ENCODE data around the gene PFKFB3.
"Not testable (repeated sequence)": the region's sequence is repeated elsewhere in the genome, so short reads cannot be mapped to it uniquely, and the experiment has no call there.

Gene PFKFB3

DNA sequence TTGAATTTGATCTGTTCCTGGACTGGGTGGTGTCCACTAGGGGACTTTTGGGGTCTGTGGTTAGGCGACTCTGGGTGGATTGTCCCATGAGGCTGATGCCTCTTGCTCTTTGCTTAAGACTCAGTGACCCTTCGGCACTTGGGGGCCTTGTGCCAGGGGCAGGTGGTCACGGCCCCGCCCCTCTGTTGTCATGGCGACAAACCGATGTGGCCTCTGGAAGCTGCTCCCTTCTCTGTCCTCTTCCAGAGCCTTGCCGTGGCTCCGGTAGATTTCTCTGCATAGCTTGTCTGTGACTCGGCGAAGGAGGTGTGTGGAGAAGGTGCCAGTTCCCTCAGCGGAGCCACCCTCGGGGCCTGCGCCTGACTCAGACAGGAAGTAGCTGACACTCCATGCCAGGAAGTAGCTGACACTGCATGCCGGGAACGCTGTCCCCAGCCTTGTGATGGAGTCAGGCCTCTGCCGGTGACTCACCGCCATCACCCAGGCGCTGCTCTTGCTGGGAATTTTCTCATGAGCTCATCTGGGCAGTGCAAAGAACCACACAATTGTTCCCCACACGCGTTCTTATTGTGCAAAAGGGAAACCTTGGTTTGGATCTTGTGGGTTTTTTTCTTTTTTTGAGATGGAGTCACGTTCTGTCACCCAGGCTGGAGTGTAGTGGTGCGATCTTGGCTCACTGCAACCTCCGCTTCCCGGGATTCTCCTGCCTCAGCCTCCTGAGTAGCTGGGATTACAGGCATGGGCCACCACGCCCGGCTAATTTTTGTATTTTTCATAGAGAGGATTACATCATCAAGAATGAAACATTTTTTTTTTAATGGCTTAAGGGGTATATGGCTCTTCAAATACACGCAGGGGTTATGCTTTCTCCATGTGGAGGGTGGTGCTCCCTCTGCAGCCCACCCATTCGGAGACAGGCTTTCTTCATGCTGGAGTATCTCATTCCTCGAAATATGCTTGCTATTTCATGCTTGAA is 72.6 kb downstream of the PFKFB3 start:
- DNase-seq = peak; percentile 87 to 94

DNA sequence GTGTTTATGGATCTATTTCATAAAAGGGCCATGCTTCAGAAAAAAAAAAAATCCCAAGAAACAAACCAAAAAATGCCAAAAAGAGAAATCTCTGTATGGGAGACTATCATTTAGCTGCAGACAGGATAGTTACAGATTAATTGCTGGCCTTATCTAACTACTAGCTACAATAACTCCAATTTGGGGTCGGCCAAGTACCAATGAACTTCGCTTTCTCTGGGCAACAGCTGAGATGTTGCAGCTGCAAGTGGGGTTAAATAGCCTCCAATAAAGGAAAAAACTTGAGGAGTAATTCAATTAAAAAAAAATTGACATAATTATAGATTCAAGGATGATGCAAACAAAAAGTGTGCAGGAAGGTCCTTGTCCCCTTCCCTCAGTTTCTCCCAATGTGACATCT is 73.6 kb downstream of the PFKFB3 start:
- no peak for DNase-seq

DNA sequence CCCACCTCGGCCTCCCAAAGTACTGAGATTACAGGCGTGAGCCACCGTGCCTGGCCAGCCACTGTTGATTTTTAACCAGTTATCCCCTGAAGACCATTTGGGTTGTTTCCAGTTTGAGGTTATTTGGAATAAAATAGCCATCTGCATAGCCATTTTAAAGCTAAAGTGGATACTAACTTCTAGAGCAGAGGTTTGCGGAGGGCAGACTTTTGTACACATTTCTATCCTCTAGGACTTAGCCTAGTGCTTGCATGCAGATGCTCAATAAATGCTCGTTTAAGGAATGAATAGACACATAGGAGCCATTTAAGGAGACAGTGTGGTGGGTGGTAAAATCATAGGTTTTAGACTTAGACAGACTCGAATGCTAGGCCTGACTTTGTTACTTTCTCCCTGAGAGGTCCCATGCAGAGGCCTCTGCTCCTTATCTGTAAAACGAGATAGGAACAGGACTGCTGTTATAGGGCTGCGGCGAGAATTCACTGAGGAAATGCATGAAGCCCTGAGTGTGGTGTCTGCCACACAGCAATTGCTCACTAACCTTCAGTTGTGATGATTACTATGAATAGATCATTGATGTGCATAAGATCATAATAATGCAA is 75.9 kb downstream of the PFKFB3 start:
- DNase-seq = no peak

DNA sequence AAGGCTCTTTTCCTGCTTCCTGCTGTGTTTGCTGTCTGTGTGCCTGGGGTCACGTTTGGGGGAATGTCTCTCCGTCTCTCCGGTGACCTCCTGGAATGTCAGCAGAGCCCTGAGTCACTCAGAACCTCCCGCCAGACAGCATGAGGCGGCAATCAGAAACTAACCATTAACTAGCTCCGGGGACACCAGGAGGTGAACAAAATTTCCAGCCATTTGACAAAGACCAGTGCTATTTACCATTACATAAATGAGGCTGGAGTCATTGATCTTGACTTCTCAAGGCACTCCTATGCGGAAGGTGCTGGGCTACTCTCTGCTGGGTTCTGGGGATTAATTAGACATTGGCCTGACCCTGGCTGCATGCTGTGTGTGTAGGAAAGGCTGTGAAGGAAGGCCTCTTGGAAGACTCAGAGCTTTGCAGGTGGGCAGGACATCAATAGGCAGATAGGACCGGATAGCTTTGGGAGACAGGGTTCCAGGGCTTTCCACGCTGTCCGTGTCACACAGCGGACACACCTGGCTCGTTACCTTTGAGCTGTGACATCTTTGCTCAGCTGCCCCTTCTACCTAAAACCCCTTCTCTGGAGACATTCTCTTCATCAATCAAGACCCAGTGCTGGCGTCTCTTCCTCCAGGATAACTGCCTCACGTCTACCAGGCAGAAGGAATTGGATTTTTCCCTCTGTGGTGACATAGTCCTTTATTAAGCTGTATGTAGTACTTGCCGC is 77.0 kb downstream of the PFKFB3 start:
- no peak for DNase-seq

DNA sequence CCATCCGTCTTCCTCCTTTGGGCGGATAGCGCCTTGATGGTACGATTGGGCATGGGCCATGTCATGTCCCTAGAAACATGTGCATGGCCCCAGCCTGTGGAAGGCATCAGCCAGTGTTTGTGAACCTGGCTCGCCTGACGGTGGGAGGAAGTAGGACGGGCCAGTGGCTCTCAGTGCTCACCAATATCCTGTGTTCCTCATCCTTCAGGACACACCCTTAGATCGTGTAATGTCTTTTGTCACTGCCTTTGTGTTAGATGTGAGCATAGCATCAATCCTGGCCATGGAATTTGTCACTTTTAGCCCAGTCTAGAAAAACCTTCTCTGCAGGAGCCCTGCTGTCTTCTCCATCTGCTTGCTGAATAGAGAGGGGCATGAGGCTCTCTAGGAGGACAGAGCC is 77.6 kb downstream of the PFKFB3 start:
- no peak for DNase-seq

DNA sequence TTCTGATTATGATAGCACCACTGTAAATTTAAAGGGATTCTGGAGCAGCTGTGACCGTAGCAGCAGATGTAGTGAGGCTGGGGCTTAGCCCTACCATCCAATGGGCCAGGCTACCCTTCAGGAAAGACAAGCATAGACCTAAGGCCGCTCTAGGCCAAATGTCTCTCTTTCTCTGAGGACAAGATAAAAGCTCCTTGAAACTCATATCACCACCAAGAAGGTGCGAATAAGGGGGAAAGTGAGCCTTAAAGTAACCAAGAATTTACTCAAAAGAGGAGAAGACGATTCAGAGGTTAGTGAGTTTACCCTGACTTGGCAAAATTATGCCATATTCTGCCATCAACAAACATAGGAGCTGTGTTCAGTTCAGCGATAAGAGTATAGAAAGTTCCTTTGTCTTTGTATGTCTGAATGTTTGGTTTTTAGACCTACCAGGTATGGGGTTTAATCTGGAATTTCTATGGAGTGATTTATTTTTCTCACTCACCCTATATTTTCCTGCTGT is 79.8 kb downstream of the PFKFB3 start:
- DNase-seq = no peak

DNA sequence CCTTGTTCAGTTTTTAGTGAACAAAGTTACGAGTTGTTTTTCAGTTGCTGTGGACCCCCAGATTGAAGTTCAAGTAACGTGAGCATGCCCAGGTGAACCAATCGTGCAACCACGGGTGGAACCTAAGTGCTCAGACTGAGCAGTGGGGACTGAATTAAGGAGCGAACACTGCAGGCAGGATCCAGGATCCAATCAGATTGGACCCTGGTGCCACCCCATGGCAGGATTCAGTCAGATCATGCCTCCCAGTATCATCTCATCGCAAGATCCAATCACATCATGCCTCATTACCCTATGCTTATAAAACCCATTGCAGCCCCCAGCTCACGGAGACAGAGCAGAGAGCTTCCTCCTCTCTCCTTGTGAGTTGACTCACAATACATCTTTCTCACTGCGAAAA is 80.9 kb downstream of the PFKFB3 start:
- DNase-seq = no peak

DNA sequence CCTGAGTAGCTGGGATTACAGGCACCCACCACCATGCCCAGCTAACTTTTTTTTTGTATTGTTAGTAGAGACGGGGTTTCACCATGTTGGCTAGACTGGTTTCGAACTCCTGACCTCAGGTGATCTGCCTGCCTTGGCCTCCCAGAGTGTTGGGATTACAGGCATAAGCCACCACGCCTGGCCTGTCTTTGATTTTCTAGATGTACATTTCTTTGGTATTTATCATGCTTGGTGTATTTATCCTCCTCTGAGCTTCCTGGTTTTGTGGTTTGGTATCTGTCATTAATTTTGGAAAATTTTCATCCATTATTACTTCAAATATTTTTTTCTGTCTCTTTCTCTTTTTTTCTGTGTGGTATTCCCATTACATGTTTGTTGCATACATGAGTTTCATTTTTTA is 87.9 kb downstream of the PFKFB3 start:
- DNase-seq = not testable (repeated sequence)

DNA sequence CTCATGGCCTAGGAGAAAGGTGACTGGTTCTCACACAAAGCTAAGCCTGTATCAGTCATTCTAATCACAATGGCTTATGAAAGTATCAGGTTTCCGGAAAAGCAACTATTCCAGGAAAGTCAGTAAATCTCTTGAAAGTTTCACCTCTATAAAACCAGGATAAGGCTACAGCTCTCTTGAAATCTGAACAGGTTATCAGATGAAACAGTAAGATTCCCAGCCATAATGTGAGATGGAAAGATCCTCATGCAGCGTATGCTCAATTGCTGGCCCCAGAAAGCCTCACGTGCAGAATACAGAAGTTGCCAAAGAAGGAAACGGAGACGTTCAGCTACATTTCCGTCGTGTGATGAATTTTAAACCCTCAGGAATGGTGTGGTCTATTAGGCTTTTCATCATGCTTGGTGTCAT is 90.0 kb downstream of the PFKFB3 start:
- no peak for DNase-seq

DNA sequence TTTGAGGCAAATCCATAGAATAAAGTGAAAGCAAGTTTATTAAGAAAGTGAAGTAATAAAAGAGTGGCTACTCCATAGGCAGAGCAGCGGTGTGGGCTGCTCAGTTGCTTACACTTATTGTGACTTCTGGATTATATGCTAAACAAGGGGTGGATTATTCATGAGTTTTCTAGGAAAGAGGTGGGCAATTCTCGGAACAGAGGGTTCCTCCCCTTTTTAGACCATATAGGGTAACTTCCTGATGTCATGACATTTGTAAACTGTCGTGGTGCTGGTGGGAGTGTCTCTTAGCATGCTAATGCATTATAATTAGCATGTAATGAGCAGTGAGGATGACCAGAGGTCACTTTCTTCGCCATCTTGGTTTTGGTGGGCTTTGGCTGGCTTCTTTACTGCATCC is 93.7 kb downstream of the PFKFB3 start:
- DNase-seq = not testable (repeated sequence)

DNA sequence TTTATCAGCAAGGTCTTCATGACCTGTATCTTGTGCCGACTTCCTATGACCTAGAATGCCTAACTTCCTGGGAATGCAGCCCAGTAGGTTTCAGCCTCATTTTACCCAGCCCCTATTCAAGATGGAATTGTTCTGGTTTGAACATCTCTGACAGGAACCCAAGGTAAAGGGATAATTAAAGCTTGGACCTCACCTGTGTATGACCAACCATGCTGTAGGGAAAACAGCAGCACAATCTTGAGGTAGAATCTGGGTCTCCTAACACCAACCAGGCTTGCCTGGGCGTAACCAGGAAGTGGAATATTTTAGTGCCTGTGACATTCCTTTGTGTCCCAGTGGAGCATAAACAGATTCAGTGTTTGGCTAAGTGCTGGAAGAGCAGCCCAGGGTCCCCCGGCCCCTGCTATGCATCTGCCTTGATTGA is 94.1 kb downstream of the PFKFB3 start:
- DNase-seq = no peak

DNA sequence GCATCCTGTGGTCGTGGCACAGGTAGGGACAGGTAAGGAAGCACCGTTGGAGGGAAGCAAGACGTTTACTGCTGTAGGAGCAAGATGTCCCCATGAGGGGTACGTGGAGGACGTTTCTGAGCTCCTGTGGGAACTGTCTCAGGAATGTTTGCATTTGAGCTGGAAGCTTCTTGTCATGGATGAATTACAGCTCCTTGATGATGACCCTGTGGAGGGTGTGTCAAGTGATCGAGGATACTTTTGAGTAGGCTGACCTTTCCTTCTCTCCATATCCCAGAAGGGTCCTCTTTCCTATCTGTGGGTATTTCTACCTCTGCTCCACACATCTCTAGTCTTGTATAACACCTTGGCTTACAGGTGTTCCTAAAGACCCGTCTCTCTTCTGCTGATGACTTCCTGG is 94.8 kb downstream of the PFKFB3 start:
- no peak for DNase-seq

DNA sequence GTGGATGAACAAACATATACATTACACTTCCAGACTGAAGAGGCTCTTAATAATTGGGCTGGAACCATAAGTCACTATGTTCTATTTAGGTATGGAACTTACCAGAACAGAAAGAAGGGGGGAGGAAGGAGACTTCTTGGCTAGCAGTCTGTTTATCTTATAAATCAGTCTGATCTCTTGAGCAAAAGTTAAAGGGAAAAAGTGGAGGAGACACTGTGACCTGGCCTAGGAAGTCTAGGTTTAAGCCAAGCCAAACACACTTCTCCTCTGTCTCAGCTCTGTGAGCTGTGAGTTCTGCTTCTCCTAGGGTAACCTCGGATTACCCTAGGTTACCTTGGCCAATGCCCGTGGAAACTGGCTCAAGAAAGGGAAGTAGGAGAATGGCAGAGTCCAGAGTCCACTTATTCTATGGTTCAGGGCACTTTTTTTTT is 95.2 kb downstream of the PFKFB3 start:
- DNase-seq = peak in 1 of 2 donors; percentile 29

DNA sequence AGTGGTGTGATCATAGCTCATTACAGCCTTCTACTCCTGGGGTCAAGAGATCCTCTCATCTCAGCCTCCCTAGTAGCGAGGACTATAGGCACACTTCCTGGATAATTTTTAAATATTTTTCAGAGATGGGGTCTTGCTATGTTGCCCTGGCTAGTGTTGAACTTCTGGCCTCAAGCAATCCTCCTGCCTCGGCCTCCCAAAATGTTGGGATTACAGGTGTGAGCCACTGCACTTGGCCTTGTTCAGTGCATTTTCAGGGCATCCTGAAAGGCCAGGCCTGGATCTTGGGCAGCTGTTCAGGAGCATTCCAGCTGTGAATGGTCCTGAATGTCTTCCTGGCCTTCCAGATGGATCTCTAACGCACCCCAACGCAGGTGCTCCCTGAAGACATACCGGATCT is 95.7 kb downstream of the PFKFB3 start:
- no peak for DNase-seq

DNA sequence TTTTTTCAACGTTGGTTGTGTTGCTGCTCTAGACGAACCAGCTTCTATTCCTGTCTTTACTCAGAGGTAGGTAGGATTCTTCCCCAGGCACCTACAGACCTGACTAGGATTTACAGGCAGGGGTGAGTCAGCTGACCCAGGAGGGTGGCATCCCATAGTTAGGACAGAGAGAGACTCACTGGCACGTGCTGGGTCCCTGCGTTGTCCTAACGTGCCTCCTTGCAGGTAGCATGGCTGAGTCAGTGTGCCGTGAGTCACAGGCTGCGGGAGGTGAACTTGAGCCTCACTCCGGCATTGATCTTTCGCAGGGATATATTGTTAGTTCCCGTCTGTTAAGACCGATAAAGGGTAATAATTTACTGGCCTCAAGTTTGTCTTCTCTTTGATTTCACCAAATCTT is 96.5 kb downstream of the PFKFB3 start:
- DNase-seq = no peak

DNA sequence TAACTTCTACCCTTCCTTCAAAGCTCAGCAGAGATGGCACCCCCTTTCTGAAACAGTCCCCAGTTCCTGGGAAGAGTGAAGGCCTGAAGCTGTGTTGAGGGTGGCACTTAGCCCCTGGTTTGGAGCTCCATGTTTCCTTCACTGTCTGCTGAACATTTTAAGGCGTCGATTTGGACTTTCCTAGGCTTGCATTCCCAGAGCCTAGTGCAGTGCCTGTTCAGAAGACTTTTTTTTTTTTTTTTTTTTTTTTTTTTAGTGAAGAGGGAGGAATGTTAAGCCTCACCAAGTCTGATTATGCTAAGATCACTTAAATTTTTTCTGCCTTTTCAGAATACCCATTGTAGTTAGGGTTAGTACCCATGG is 97.0 kb downstream of the PFKFB3 start:
- no peak for DNase-seq

DNA sequence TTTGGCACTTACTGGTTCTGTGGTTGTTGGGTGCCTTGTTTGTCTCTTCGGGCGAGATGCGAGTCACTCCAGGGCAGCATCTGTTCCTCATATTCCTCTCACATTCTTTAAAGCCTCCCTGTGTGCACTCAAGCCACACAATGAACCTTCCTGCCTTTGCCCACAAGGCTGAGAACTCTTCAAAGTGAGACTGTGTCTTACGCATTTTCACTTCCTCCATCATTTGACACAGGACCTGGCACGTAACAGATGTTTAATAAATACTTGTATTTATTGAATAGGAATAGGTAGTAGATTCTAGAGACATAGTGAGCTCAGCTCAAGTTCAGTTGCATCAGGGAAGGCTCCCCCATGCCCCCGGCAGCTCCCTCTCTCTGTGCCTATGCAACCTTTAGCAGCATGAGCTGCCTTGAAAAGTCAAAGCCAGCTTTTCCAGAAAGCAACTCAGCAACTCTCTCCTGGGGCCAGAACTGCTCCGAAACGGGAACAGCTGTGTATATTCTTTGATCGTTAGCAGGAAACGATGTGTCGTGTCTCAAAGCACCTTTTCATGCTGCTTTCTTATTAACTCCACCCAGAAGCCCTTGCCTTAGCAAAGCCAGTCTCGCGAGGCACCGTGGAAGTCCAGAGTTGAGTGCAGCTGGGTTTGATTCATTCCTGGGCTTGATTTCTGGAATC is 97.5 kb downstream of the PFKFB3 start:
- peak; percentile 40 to 54 for DNase-seq

DNA sequence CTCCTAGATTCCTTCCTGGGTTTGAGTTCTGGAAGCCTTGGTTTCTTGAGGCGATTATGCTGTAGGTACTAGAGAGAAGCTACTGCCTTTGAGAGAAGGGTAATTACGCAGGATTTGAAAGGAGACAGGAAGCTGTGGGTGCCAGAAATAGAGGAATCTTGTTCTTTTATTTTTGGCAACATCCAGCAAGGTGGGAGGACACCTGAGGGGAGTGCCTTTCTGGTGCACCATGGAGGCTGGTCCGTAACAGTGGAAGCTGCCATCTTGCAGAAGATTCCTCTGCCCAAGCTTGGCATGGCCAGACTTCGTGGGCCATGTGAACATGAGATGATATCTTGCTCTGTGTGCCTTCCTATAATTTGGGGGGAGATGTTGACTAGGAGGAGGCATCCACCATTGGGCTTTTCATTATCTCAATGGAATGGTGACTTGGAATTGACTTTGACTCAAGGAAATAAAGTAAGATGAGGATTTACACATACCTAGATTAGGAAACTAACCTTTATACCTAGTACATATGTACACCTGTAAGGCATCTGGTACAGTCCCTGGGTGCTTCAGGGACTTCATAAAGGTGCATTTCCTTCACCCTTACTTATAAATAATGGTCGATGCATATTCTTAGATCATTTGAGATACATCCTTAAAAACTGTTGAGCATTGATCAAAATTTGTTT is 98.2 kb downstream of the PFKFB3 start:
- no peak for DNase-seq

DNA sequence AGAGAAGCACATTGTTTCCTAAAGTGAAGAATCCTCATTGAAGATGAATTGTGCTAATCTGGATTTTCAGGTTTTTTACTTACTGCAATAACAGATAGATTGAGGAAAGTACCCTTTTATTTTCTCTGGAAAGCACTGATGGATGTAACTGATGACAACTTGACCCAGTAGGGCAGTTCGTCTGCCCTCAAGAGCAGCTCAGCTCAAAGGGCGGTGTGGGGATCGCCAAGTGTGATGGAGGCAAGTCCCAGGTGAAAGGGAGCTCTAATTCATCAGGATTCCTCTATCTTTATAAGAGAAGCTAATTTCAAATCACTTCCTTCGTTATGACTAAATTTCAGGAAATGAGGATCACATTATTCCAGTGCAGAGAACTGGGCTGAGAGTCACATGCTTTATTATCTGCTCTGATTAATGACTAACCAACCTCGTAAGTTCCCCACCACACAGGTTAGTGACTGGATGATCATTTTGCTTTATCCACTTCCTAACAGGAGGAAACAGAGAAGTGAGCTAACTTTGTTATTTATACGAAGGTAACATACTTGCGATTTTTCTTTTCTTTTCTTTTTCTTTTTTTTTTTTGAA is 98.8 kb downstream of the PFKFB3 start:
- no peak for DNase-seq

All from CD4-positive, alpha-beta T cell treated with Interleukin-1 beta for 1 hour (primary cell).